GM19023 (cell line): ENCODE results near the gene UBL3.

Source experiments
- ATAC-seq: cut with Tn5 transposase; IDR thresholded peaks from one replicate; pipeline ENCODE4 v1.9.1; 2021; ENCODE audit warnings: mild to moderate bottlenecking, moderate library complexity; ENCODE audit not compliant: unreplicated experiment

Gene UBL3

GRCh38 chr13:29761815-29762214 is 88.6 kb downstream of the UBL3 start:
- no peak for ATAC-seq

GRCh38 chr13:29761160-29761559 is 89.3 kb downstream of the UBL3 start:
- ATAC-seq = no peak

- no peak for ATAC-seq
Observed at GRCh38 chr13:29760544-29760943, 89.9 kb downstream of the UBL3 start.

- peak; percentile 90 for ATAC-seq
Observed at GRCh38 chr13:29758531-29759114, 91.8 kb downstream of the UBL3 start.

- ATAC-seq = no peak
Observed at GRCh38 chr13:29756506-29756905, 93.9 kb downstream of the UBL3 start.

- ATAC-seq = no peak
Observed at GRCh38 chr13:29754473-29754806, 96.0 kb downstream of the UBL3 start.

- ATAC-seq = no peak
Observed at GRCh38 chr13:29753618-29754472, 96.6 kb downstream of the UBL3 start.

- ATAC-seq = no peak
Observed at GRCh38 chr13:29752175-29752574, 98.2 kb downstream of the UBL3 start.

- ATAC-seq = no peak
Observed at GRCh38 chr13:29750183-29750530, 100.3 kb downstream of the UBL3 start.

GRCh38 chr13:29749401-29750182 is 100.8 kb downstream of the UBL3 start:
- ATAC-seq = no peak

GRCh38 chr13:29748097-29748496 is 102.3 kb downstream of the UBL3 start:
- ATAC-seq = no peak

GRCh38 chr13:29746148-29746677 is 104.2 kb downstream of the UBL3 start:
- ATAC-seq = no peak

GRCh38 chr13:29745704-29746103 is 104.7 kb downstream of the UBL3 start:
- ATAC-seq = no peak

- no peak for ATAC-seq
Observed at GRCh38 chr13:29743201-29743786, 107.1 kb downstream of the UBL3 start.

GRCh38 chr13:29740961-29741360 is 109.5 kb downstream of the UBL3 start:
- no peak for ATAC-seq

GRCh38 chr13:29737061-29737460 is 113.4 kb downstream of the UBL3 start:
- ATAC-seq = no peak

GRCh38 chr13:29733147-29733611 is 117.2 kb downstream of the UBL3 start:
- no peak for ATAC-seq

GRCh38 chr13:29730253-29730652 is 120.2 kb downstream of the UBL3 start:
- no peak for ATAC-seq

- ATAC-seq = no peak
Observed at GRCh38 chr13:29722415-29722814, 128.0 kb downstream of the UBL3 start.

- no peak for ATAC-seq
Observed at GRCh38 chr13:29721766-29722165, 128.7 kb downstream of the UBL3 start.

- no peak for ATAC-seq
Observed at GRCh38 chr13:29718694-29719093, 131.7 kb downstream of the UBL3 start.
